Stimulated activated CD8-positive, alpha-beta memory T cell treated with anti-CD3 and anti-CD28 coated beads, Interleukin-7, amount 100 ng/mL, for 1 hour (primary cell): ENCODE data around the gene SORCS2.
A peak's percentile ranks its signal among the peaks of the same experiment; 100 is the strongest.

Experiments
- DNase-seq, 2 donors: peaks; one replicate each; pipeline ENCODE4 v3.0.0-alpha.2; 2020; ENCODE audit warnings: low read depth in 2 of 2

Gene SORCS2

DNA sequence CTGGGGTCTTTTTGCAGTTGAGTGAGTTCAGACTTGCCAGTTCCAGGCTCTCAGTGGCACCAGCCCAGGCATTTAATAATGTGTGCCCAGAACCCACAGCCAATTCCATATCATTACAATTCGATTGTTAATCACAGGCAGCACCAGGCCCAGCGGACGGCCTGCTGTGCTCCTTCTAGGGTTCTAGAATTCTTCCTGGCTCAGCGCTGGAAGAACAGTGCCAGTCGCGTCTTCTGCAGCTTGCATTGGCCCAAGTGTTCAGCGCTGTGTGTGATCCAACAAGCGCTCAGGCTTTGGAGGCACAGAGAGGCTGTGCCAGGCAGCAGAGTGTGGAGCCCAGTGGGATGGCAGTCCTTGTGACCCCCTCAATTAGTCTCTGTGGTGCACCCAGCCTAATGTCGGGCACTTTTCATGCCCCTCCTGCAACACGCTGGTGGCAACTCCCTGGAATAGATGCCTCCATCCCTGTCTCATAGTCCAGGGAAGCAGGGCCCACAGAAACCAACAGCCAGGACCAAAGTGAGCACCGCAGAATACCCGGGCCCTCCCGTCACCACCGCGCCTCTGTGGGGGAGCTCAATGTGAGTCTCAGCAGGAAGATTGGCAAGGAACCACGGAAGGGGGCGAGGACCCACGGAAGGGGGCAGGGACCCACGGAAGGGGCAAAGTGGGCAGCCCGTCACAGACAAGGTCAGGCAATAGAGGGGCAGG, 554.2 kb downstream of the SORCS2 start:
- DNase-seq, result no peak

DNA sequence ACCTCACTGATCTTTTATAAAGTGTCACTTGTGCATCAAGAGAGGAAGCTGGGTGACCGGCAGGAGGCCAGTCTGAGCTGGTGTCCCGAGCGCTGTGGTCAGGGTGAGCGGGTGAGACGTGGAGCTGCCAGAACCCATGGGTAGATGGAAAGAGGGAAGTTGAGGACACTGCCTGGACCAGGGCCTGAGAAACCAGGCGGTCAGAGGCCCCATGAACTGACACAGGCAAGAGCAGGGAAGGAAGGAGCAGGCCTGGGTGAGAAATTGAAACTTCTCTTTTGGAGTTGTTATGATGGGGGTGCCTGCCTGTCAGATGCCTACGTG, 554.7 kb downstream of the SORCS2 start:
- no peak for DNase-seq

DNA sequence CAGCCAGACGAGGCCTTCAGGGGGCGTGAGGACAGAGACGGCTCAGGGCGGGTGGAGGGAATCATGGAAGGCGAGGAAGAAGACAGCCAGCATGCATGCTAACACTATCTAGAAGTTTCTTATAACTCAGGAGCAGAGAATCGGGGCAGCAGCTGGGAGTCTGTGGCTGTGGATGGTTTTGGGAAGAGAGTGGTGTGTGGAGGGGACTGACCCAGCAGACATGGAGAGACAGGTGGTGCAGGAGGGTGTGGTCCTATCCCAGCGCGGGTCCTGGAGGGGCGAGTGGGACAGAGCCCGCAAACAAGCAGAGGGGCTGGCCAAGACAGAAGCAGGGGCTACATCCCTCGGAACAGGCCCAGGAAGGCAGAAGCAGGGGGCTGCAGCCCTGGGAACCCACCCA, 555.2 kb downstream of the SORCS2 start:
- DNase-seq, result no peak

DNA sequence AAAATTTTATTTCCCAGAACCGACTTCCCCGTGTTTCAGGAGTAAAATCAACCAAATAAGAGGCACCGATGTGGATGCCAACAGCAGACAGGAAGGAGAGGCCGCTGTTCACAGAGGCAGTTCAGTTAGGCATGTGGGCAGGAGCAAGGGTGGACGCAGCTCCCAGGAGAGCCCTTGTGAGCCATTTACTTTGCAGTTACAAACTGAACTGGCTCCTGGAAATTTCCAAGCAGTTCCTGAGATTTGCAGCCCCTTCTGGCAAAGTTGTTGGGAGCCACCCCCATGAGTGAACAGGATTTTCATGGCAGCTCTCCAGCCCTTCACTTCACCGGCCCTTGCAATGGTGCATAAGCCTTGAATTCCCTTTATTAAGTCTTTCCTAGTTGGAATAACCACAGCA, 558.2 kb downstream of the SORCS2 start:
- no peak for DNase-seq

DNA sequence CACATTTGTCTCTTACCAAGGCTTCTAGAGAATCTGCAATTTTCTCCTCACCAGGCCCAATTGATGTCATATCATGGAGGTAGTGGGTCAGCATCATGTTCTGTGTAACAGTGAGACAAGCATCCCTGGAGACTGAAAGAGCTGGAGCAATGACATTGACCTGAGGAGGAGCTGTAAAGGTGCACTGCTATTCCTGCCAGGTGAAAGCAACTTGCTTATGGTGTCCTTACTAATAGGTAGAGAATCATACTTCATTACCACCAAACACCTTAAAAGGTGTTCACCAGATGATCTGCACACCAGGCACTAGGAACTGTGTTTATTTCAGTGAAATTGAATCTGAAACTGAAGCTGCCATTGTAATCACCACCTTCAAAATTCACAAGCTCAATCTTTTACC, 558.6 kb downstream of the SORCS2 start:
- no peak for DNase-seq

DNA sequence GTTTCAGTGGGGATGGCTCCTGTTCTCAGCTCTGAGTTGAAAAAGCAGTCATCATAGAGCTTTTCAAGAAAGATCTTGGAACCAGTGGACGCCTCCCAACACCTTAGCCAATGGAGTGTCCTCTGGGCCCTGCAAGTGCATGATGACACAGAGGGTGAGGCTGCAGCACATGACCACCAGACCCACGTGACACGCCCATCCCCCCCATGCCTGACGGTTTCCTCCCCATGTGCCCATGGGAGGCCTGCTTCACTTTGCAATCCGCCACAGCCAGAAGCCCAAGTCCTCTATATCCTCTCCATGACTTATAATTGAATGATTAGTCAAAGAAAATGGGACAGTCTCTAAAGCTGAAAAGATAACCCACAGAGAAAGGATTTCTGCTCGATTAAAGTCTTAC, 560.3 kb downstream of the SORCS2 start:
- DNase-seq, result no peak

DNA sequence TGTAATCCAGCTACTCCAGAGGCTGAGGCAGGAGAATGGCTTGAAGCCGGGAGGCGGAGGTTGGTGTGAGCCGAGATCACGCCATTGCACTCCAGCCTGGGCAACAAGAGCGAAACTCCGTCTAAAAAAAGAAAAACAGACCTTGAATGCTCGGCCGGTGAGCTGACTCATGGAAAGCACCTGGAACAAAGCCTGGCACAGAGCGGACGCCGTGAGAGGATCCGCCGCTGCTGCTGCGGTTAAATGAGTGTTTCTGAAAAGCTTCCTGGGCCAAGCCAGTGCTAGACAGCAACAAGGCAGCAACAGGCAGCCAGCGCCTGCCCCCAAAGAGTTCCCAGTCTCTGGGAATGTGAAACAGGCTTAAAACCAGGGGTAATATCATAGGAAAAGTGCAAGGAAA, 560.9 kb downstream of the SORCS2 start:
- DNase-seq, result no peak

DNA sequence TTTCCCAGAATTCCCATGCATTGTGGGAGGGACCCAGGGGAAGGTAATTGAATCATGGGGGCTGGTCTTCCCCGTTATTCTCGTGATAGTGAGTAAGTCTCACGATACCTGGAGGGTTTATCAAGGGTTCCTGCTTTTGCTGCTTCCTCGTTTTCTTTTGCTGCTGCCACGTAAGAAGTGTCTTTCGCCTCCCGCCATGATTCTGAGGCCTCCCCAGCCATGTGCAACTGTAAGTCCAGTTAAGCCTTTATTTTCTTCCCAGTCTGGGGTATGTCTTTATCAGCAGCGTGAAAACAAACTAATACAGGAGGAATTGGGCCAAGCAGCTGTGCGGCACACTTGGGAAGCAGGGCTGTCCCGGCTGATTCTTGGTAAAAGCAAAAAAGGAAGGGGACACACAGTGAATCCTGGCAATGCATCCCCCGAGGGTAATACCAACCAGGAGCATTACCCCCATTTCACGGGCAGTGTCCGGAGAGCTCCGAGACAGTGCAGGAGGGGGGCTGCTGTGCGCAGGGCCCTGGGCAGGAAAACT, 561.7 kb downstream of the SORCS2 start:
- no peak for DNase-seq

DNA sequence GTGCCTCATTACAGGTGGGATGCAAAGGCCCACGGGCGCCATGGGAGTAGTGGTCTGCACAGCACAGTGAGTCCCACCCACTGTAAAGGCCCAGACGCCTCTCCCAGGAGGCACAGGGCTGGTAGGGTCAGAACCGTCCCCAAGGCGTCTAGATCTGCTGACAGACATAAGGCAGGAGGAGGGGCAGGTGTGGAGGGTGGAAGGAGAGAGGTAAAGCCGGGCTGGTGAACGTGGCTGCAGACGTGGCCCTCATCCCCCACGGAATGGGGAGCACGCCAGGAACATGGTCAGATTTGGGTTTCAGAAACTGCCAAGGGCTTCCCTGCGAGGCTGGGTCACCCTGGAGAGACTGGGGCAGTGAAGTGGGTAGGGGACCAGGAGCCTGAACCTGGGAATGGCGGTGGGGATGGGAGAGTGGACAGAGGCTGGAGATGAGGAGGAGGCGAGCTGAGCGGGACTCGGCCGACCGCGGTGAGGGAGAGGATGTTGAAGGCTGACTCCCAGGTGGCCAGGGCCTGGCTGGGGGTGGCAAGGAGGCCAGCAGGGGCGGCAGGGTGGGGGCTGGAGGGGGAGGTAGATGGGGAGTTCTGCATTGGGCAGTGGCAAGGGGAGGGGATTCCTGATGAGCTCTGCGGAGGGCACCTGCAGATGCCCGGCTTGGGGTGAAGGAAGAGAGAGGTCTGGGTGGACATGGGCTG, 562.4 kb downstream of the SORCS2 start:
- DNase-seq, result no peak

DNA sequence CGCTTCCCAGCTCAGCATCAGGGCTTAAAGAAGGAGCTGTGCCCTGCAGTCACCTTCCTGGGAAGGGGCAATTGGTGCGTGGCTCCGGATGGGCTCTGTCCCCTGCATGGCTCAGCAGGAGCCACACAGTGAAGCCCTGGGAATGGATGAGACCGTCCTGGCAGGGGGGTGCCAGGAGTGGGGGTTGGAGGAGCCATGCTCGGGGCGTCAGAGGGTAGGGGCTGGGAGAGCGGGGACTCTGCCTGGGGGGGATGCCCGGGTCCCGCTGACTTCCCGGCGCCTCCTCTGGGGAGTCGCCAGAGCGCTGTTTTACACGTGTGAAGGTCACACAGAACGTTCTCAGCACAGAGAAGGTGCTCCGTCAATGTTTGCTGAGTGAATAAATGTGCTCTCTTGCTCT, 563.2 kb downstream of the SORCS2 start:
- DNase-seq, result no peak

DNA sequence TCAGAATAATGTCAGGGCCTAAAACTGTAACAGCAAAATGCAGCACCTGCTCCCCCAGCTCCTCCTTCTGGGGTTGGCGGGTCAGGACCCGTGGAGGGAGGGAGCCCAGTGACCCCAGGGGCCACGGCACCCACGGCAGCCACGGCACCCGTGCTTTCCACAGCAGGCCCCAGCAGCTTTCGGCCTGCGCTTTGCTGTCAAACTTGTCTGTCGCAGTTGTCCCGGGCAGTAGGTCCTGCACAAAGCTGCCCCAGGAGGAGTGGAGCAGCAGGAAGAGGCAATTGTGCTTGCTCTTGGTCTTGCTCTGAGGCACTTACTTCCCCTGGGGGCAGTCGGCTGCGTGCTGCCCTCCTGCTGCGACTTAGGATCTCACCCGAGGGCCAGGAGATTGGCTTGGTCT, 563.7 kb downstream of the SORCS2 start:
- no peak for DNase-seq

DNA sequence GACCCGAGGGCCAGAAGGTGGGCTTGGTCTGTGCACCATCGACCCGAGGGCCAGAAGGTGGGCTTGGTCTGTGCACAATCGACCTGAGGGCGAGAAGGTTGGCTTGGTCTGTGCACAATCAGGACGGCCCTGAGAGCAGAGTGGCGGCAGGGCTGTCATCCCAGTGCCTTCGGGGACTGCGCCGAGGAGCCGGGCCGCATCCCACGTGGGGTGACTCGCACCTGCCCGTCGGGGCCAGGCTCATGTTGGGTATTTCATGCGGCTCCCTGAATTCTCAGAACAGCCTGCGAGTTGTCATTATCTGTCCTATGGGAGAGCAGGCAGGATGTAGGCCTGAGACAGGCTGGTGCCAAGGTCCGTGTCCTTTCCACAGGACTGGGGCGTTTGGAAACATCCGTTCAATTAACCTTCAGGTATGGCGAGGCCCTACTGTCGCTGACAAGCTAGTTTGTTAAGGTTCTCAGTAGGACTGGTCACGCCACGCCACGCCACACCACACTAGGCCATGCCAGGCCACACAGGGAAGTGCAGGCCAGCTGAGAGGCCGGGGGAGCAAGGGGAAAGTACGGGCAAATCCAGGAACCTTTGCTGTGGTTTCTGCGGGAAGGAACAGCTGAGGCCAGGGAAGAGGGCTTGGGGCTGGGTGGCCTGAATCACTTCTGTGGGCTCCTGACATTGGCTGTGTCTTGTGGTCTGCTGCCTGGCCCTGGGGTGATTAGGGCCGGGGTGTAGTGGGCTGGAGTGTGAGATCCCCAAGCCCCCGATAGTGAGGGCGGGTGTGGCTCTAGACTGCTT, 564.4 kb downstream of the SORCS2 start:
- DNase-seq, result no peak

DNA sequence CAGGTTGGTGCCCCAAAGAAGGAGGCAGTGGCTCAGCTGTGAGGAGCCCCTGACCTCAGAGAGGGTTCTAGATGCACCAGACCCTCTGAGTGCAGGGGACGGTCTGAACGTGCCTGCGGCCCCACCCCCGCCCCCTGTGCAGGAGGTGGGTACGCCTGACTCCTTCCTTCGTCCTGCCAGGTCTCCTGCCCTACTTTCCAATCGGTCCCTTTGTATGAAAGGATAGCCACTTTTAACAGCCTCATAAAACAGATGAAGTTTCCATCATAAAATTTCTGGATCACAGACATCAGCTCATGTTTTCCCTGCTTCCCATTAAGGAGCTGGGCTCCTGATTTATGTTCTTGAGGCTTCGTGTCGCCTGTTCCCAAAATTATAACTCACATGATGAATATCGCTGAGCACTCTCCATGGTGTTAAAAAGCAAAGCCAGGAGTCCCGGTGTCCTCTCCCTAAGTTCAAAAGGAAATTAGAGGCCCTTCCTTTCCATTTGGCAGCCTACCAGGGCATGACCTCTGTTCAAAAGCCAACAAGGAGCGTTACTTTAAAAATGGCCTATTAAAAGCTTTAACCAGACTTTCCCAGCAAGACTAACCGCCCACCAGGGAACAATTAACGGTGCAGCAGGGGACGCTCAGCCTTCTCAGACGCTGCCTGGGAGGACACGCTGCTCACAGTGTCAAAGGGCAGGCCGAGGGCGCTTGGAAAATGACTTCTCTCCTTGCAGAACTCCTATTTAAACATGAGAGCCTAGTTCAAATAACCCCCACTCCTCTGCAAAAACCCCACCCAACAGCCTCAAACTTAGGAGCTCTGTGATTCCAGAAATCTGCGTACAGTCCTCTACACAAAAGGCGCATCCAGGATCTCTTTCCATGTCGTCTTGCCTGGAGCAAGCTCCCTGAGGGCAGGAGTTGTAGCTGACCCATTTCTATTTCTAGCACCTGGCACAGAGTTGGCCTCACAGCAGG, 565.4 kb downstream of the SORCS2 start:
- DNase-seq, result no peak

DNA sequence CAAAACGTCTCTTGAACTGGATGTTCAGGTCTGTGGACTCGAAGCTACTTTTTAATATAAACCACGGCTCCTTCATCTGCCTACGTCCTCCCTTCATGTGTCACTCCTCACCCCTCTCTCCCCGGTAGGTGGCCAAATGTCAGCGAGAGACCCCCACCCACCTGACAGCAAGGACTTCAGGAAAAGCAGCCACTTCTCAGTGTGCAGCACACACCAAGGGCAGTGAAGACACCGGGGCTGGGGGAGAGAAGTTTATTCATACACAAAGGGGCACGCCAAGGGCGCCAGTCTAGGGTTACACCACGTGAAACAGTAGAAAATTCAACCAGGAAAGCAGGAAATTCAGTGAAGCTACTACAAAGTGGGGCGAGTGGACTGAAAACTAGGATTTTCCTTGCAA, 566.1 kb downstream of the SORCS2 start:
- no peak for DNase-seq

DNA sequence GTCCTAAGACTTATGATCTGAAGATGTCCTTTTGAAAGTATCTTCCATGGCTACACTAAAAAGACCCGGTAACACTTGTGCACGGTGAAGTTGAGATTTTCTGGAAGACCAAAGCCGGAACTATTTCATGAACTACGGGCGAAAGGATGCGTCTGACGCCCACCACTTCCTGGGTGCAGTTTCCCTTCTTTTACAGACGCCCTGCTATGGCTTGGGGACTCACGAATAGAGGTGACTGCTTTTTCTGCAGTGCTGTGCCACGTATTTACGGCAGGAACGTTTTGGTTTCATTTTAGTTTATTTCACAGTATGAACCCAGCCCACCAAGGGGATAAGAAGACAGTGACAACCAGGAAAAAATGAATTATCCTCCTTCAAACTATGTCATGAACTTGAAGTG, 566.9 kb downstream of the SORCS2 start:
- peak; percentile 14 to 29 for DNase-seq

DNA sequence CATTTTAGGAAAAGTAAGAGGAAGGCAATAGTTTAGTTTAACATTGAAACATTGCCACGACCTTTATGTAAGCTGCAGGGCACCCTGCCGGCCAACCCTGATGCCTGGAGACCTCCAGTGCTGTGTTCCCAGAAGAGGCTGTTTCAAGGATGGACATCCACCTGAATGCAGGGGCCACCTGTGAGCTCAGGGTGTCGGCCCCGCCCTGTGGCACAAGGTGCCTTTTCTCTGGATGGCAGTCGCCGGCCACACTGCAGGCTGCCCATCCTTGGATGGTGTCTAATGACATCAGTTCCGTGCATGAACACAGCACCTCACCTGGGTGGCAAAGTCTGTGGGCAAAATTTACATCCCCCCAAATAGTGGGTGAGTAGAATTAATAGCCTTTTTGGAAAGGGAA, 567.3 kb downstream of the SORCS2 start:
- DNase-seq, result no peak

DNA sequence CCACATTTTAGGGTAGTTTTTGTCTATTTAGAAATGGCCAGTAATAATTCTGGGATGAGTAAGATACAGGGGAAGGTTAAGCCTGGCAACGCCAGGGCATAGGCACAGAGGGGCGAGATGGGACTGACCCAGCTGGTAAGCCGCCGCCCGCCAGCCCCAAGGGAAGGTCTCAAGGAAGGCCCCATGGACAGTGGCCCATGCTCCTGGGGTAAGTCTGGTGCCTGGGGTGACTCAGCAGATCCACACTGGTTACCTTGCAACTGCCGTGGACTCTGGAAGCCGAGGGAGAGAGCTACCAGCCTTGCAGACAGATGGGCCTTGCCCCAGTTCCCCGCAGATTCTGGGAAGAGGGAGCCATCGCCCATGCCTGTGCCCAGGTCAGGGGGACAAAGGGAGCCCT, 567.9 kb downstream of the SORCS2 start:
- no peak for DNase-seq

DNA sequence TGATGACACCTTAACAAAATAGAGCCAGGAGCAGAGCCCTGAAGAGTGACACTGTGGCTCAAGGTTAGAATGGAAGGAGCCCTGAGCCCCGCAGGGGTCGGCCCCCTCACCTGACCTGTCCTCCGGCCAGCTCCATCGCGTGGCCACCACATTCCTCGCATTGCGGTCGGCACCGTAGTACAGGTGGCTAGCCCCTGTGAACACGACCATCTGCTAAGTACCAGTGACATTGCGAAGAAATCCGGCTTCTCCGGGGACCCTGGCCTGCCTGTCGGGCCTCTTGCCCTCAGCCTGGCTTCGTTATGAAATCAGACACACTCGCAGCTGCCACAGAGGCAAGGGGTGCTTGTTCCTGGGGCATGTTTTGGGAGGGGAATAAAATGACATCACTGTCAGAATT, 568.4 kb downstream of the SORCS2 start:
- DNase-seq, result no peak

DNA sequence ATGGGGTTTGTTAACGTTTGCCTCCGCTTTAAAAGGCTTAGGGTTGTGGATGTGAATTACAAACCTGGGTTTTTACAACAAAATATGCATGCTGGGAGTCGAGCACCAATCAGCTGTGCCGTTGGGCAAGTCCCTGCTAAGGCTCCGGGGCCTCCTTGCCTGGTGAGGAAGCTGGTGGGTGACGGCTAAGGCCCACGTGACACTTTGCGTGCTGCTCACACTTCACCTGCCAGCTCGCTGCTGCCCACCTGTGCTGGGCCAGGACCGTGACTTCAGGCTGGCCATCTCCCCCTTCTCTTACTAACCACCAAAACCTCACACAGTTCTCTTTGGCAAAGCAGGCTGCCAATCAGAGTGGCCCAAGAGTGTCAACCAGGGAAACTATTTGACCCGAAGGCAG, 569.0 kb downstream of the SORCS2 start:
- DNase-seq, result no peak

DNA sequence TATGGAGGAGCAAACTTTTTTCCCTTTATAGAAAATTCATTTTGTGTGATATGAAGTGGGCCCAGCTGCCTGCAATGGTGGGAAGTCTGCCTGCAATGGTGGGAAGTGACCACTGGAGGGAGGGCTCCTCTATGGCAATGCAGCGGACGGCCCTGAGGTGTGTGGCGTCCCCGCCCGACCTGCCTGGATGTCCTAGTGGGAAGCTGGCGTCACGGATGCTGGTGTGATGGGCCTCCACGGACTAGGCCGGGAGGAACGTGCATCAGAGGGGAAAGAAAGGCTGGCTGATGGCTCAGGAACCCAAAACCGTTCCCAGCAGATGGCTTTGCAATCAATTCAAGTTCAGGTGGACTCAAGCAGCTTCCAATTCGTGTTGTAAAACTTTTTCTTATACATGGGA, 569.4 kb downstream of the SORCS2 start:
- peak in 1 of 2 donors; percentile 11 for DNase-seq

DNA sequence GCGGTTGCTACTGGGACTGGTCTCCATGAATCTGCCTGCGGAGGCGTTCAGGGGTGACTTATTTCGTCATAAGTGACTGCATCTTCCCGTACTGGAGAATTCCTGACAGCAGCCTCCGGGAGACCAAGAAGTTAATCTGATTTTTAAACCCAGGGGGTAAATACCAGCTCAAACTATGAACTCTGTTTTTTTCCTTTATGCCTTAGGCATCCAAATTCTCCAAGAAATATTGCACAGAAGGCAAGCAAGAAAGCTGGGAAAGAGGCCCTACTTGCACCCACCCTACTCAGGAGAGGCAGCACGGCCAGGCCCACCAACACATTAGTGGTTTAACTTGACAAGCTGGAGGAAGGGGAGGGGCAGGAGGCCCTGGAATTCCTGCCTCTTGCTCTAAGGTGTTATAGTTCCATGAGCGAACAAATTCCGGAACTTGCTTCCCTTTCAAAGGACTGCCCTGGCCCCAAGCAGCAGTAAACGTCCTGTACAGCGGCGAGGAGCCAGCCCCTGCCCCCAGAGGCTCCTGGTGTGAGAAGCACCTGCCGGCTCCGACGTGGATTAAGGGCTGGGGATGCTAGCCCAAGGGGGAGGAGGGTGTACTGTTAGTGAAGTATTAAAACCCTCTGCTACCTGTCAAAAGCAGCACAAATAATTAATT, 570.2 kb downstream of the SORCS2 start:
- DNase-seq, result no peak
